HepG2 (cell line): ENCODE measurements around the gene PAK2. TPM values are rescaled to one million over a fixed set of nuclear protein-coding genes. Genes with fewer than 3 reads are reported as not detected.

ENCODE experiments used
- ATAC-seq: fragments of 200-7000 bp; cut with Tn5 transposase; 3 replicates; pipeline ENCODE4 v1.9.1; 2020; ENCODE audit warnings: mild to moderate bottlenecking, moderate library complexity
- BruUV-seq: library from RNA; stranded (reverse); fragments of 400-500 nt; replicated peaks from 2 replicates; lab custom pipeline; 2021; lab: Mats Ljungman, UMichigan
- CTCF ChIA-PET: fragments of 300-600 bp; formaldehyde crosslinking; extraction: SDS; loops from one replicate; lab custom pipeline; 2021; ENCODE audit warnings: low total read pairs, inconsistent platforms, low intra/inter-chr PET ratio; lab: Yijun Ruan, JAX
- POLR2A ChIA-PET: fragments of 350-600 bp; sonication (Branson Sonifier 250); formaldehyde crosslinking; loops from one replicate; lab custom pipeline; 2020; ENCODE audit warnings: antibody characterized with exemption, inconsistent platforms; lab: Yijun Ruan, JAX
- DNase-seq: peaks from one replicate; pipeline ENCODE4 v3.0.0-alpha.2; 2015; ENCODE audit warnings: low spot score
- FAIRE-seq: peaks from 3 replicates; lab custom pipeline; 2011; peaks lifted over from hg19 to GRCh38; lab: Jason Lieb, UNC
- H2AFZ ChIP-seq: one replicate; pipeline ENCODE4 v1.6.1; 2011; ENCODE audit warnings: low read length, inconsistent platforms
- H3K27ac ChIP-seq: fragments of 300-600 bp; 3 replicates; pipeline ENCODE4 v1.8.0; 2011; ENCODE audit warnings: mixed run types, mild to moderate bottlenecking, mixed read lengths, low read length, inconsistent platforms; ENCODE audit not compliant: insufficient read depth; ENCODE audit errors: extremely low read length
- H3K27me3 ChIP-seq, 2 experiments: fragments of 200-600 bp in 1 of 2; 2 replicates in 1 of 2; 3 replicates in 1 of 2; pipeline versions ENCODE4 v1.6.0 to v1.8.0; 2011; ENCODE audit warnings: low read length in 2 of 2, mild to moderate bottlenecking in 2 of 2, moderate library complexity in 2 of 2, inconsistent platforms in 1 of 2; ENCODE audit not compliant: insufficient read depth in 2 of 2, control insufficient read depth in 1 of 2
- H3K36me3 ChIP-seq, 2 experiments: fragments of 200-600 bp in 1 of 2; replicated peaks in 1 of 2; 2 replicates in 1 of 2; 3 replicates in 1 of 2; pipeline versions ENCODE4 v1.5.1 to v1.8.0; 2011; ENCODE audit warnings: low read length in 2 of 2, inconsistent platforms in 1 of 2; ENCODE audit not compliant: insufficient read depth in 2 of 2, control insufficient read depth in 1 of 2
- H3K4me1 ChIP-seq: 2 replicates; pipeline ENCODE4 v1.5.1; 2012; ENCODE audit warnings: low read length, inconsistent platforms; ENCODE audit not compliant: insufficient read depth
- H3K4me2 ChIP-seq: 2 replicates; pipeline ENCODE4 v1.6.0; 2011; ENCODE audit warnings: low read depth, low read length, inconsistent platforms
- H3K4me3 ChIP-seq, 3 experiments: fragments of 200-600 bp in 1 of 3; sonication (generic), shearing (Covaris generic) in 1 of 3; replicated peaks in 1 of 3; 2 replicates each; pipeline ENCODE4 v1.5.1; 2011 to 2016; ENCODE audit warnings: low read length in 3 of 3, inconsistent platforms in 2 of 3, low read depth in 2 of 3, mild to moderate bottlenecking in 2 of 3, control low read depth in 1 of 3, mixed read lengths in 1 of 3; ENCODE audit not compliant: insufficient read depth in 1 of 3
- H3K79me2 ChIP-seq: one replicate; pipeline ENCODE4 v1.6.1; 2011; ENCODE audit warnings: low read length, inconsistent platforms; ENCODE audit not compliant: insufficient read depth
- H3K9ac ChIP-seq: 2 replicates; pipeline ENCODE4 v1.6.0; 2011; ENCODE audit warnings: mild to moderate bottlenecking, low read depth, low read length, inconsistent platforms; ENCODE audit not compliant: insufficient read depth
- H3K9me3 ChIP-seq: 2 replicates; pipeline ENCODE4 v1.5.1; 2012; ENCODE audit warnings: mild to moderate bottlenecking, low read length
- H4K20me1 ChIP-seq: 2 replicates; pipeline ENCODE4 v1.6.0; 2011; ENCODE audit warnings: inconsistent platforms, mild to moderate bottlenecking, low read length, moderate library complexity; ENCODE audit not compliant: insufficient read depth
- ATF7 ChIP-seq, 2 experiments: fragments of 450-650 bp in 1 of 2; sonication (generic) in 1 of 2; formaldehyde crosslinking in 1 of 2; IDR thresholded peaks; 2 replicates each; pipeline versions ENCODE4 v1.4.0 to v1.6.1; 2016 to 2020; ENCODE audit warnings: antibody characterized with exemption in 1 of 2, mild to moderate bottlenecking in 1 of 2, missing genetic modification reagents in 1 of 2
- GMEB2 ChIP-seq: IDR thresholded peaks from 2 replicates; pipeline ENCODE4 v1.6.1; 2016; ENCODE audit warnings: missing biosample characterization, missing genetic modification reagents, low read depth
- HNRNPL ChIP-seq: fragments of 200-400 bp; formaldehyde crosslinking; IDR thresholded peaks from 2 replicates; pipeline ENCODE4 v1.6.1; 2017; ENCODE audit warnings: mild to moderate bottlenecking, low read depth, low read length
- RORA ChIP-seq: sonication (generic); formaldehyde crosslinking; IDR thresholded peaks from 2 replicates; pipeline ENCODE4 v1.5.0; 2020; ENCODE audit warnings: mild to moderate bottlenecking, missing genetic modification reagents, moderate library complexity
- STAT6 ChIP-seq: sonication (generic); formaldehyde crosslinking; IDR thresholded peaks from 2 replicates; pipeline ENCODE4 v1.4.0; 2020; ENCODE audit warnings: missing genetic modification reagents, mild to moderate bottlenecking, borderline replicate concordance
- ZNF407 ChIP-seq: sonication (generic); formaldehyde crosslinking; IDR thresholded peaks from one replicate; pipeline ENCODE4 v1.5.1; 2020; ENCODE audit warnings: mild to moderate bottlenecking, missing genetic modification reagents; ENCODE audit errors: not compliant biosample characterization
- ZNF772 ChIP-seq: sonication (generic); formaldehyde crosslinking; IDR thresholded peaks from 2 replicates; pipeline ENCODE4 v1.5.0; 2020; ENCODE audit warnings: mild to moderate bottlenecking, missing genetic modification reagents
- WGBS: methylation state at CpG from one replicate; pipeline ENCODE4 v1.1.6; 2017; ENCODE audit warnings: low lambda C conversion rate; 5-methylcytosine and 5-hydroxymethylcytosine counted together
- in situ Hi-C: cut with HindIII; loops from 2 replicates; pipeline ENCODE4 v1.10.0; 2017; ENCODE audit warnings: low pct_unique_long_range_greater_than_20kb; ENCODE audit not compliant: extremely low pct_ligation_motif_present
- intact Hi-C: fragments of 100-400 bp; cut with micrococcal nuclease; formaldehyde crosslinking; loops from one replicate; pipeline ENCODE4 v1.10.0; 2022; ENCODE audit not compliant: unreplicated experiment
- polyA plus RNA-seq, 8 experiments: library from polyadenylated mRNA; depleted of rRNA in 3 of 8; stranded (reverse) in 7 of 8; unstranded in 1 of 8; fragments of >200 nt; fragmentation: Illumina TruSeq in 4 of 8; extraction: Trizol in 4 of 8; gene quantifications; 2 replicates each; pipeline versions ENCODE4 v1.2.1 to v1.2.3, GENCODE V29; 2011 to 2016; ENCODE audit warnings: low read depth in 4 of 8, missing spikeins in 1 of 8, mixed read lengths in 1 of 8; ENCODE audit not compliant: insufficient read depth in 1 of 8
- total RNA-seq, 5 experiments: library from RNA; depleted of rRNA; stranded (reverse); fragments of >200 nt; fragmentation: Illumina TruSeq; extraction: Trizol; gene quantifications; 2 replicates each; pipeline ENCODE4 v1.2.3, GENCODE V29; 2016; ENCODE audit warnings: low read depth in 1 of 5

Gene PAK2
- total and polyA plus RNA-seq, 2 of the 13 experiments (the other 11 are each of a cell fraction or from before 2014, with no cell fraction given) = 23.0 to 24.7 TPM

GRCh38 chr3:196757876-196758739, 18.5 kb downstream of the PAK2 start:
- Histone ChIP-seq H2AFZ (no peak overlapping the region), H3K9me3 (peaks cover 8% of the 10 kb centered on the region; the same call in 1 of the 2 replicates), H3K27ac (no peak overlapping the region), H3K4me1 (peaks cover 51% of the 10 kb centered on the region), H3K4me2 (no peak overlapping the region), H3K27me3 (no peaks in the 10 kb centered on the region), H3K9ac (no peak overlapping the region), H3K36me3 (peaks cover 0 to 3% of the 10 kb centered on the region in 2 experiments; a peak in 2 of 5 replicates), H4K20me1 (peaks cover 14% of the 10 kb centered on the region), H3K4me3 (no peak overlapping the region), H3K79me2 (peaks cover 78% of the 10 kb centered on the region)
- no TSS peak for BruUV-seq
- 91% methylated on average over 9 of the region's 9 CpGs for WGBS
- intact Hi-C loops (no loop called here), in situ Hi-C loops (no loop called here)
- no peak for DNase-seq
- no peak for FAIRE-seq
- no peak for ATAC-seq
- POLR2A ChIA-PET = interaction anchor here (1.1 kb wide), 1 partner anchor 19 kb away, joined by 3 read pairs; the partner anchor contains the start of gene PAK2
- CTCF ChIA-PET = no interaction called here
- no peak for TF ChIP-seq ZNF407 (CRISPR knock-in tag)
- no peak for TF ChIP-seq HNRNPL
- no peak for TF ChIP-seq STAT6 (CRISPR knock-in tag)
- TF ChIP-seq RORA (CRISPR knock-in tag) = no peak
- TF ChIP-seq ATF7 (IDR thresholded peaks at IDR 0.05) = peak; percentile 50
- no peak for TF ChIP-seq ATF7 (CRISPR knock-in tag; IDR thresholded peaks at IDR 0.05)
- TF ChIP-seq GMEB2 = no peak
- no peak for TF ChIP-seq ZNF772 (CRISPR knock-in tag)
